Testis (tissue), 2 donors: ENCODE results near the gene ZBTB20.

Experiments
- POLR2A ChIP-seq: fragments of 450-650 bp; IDR thresholded peaks from one replicate; pipeline ENCODE4 v1.6.1; 2017; ENCODE audit warnings: antibody characterized with exemption, mild to moderate bottlenecking, moderate library complexity
- TF ChIP-seq, protein P1 (sequence below), 3 experiments: fragments of 450-650 bp in 2 of 3; fragments of 200-600 bp in 1 of 3; sonication (generic) in 1 of 3; IDR thresholded peaks; one replicate each; pipeline ENCODE4 v1.5.1; 2016 to 2019; ENCODE audit warnings: antibody characterized with exemption in 3 of 3, mild to moderate bottlenecking in 2 of 3, moderate library complexity in 1 of 3

DNA sequence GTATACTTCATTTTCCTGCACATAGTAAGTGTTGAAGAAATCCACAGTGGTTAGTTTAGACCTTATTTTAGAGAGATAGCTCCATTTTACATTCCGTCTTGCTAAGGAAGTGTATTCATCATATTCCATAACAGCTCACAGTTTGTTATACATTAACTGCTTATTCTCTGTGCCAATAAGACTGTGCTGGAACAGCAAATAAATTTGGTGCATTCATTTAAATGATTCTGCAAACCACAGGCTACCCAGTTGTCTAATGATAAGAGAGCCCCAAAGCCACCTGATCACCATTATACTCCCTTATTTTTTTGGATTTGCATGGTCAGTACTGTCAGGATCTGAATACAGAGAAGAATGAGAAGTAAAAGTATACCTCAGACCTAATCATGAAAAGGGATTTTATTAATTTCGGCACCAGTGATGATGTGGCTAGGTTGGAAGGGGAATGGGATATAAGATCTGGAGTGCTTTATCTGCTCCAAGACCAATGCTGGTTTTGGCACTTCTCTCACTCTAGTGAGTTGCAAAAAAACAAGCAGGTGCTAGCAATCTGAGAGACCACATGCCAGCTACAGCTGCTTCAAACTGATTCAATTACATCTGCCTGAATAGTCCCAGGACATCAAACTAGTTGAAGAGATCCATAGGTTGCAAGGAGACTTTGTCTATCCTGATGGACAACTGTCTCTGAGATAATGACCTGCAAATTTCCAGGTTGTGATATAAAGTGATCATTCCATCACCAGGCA lies 254.8 kb downstream of the ZBTB20 start:
- TF ChIP-seq, protein P1, sequence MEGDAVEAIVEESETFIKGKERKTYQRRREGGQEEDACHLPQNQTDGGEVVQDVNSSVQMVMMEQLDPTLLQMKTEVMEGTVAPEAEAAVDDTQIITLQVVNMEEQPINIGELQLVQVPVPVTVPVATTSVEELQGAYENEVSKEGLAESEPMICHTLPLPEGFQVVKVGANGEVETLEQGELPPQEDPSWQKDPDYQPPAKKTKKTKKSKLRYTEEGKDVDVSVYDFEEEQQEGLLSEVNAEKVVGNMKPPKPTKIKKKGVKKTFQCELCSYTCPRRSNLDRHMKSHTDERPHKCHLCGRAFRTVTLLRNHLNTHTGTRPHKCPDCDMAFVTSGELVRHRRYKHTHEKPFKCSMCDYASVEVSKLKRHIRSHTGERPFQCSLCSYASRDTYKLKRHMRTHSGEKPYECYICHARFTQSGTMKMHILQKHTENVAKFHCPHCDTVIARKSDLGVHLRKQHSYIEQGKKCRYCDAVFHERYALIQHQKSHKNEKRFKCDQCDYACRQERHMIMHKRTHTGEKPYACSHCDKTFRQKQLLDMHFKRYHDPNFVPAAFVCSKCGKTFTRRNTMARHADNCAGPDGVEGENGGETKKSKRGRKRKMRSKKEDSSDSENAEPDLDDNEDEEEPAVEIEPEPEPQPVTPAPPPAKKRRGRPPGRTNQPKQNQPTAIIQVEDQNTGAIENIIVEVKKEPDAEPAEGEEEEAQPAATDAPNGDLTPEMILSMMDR (IDR thresholded peaks at IDR 0.05): no peak
- no peak for TF ChIP-seq POLR2A
